GM12873 (cell line): ENCODE results near the gene KCNAB2.

Experiments used
- CTCF ChIP-seq: IDR thresholded peaks from 2 replicates; pipeline ENCODE4 v1.5.1; 2012; ENCODE audit warnings: low read depth, mild to moderate bottlenecking, moderate library complexity, low read length, control low read depth; ENCODE audit not compliant: insufficient read depth; ENCODE audit errors: missing control alignments

KCNAB2 gene

GRCh38 chr1:6130596-6130995 is 84.9 kb downstream of the KCNAB2 start:
- no peak for TF ChIP-seq CTCF

- no peak for TF ChIP-seq CTCF
Measured at GRCh38 chr1:6131561-6131960, 85.9 kb downstream of the KCNAB2 start.

GRCh38 chr1:6133146-6133895 is 87.6 kb downstream of the KCNAB2 start:
- no peak for TF ChIP-seq CTCF

GRCh38 chr1:6134206-6134605 is 88.5 kb downstream of the KCNAB2 start:
- TF ChIP-seq CTCF = no peak

- no peak for TF ChIP-seq CTCF
Measured at GRCh38 chr1:6134741-6135510, 89.2 kb downstream of the KCNAB2 start.

GRCh38 chr1:6136516-6137220 is 91.0 kb downstream of the KCNAB2 start:
- no peak for TF ChIP-seq CTCF

GRCh38 chr1:6137758-6138157 is 92.1 kb downstream of the KCNAB2 start:
- TF ChIP-seq CTCF = no peak
